Left ventricle myocardium inferior (tissue), 1 donor: ENCODE data around the gene FOXI3. TPM values are rescaled to one million over a fixed set of nuclear protein-coding genes. Genes with fewer than 3 reads are reported as not detected.

Source experiments
- DNase-seq: peaks from one replicate; pipeline ENCODE4 v3.0.0-alpha.2; 2020
- H3K27ac ChIP-seq: fragments of 200-600 bp; replicated peaks from 2 replicates; pipeline ENCODE4 v1.8.0; 2021
- H3K27me3 ChIP-seq: fragments of 200-600 bp; 2 replicates; pipeline ENCODE4 v1.8.0; 2021; ENCODE audit warnings: low read depth
- H3K36me3 ChIP-seq: fragments of 200-600 bp; 2 replicates; pipeline ENCODE4 v1.8.0; 2021
- H3K4me1 ChIP-seq: fragments of 200-600 bp; 2 replicates; pipeline ENCODE4 v1.8.0; 2021
- H3K4me3 ChIP-seq: fragments of 200-600 bp; 2 replicates; pipeline ENCODE4 v1.8.0; 2021; ENCODE audit warnings: mild to moderate bottlenecking, moderate library complexity
- H3K9me3 ChIP-seq: fragments of 200-600 bp; replicated peaks from 2 replicates; pipeline ENCODE4 v1.8.0; 2021
- CTCF ChIP-seq: fragments of 200-600 bp; IDR thresholded peaks from 2 replicates; pipeline ENCODE4 v1.8.0; 2021; ENCODE audit warnings: antibody characterized with exemption, mild to moderate bottlenecking, borderline replicate concordance
- intact Hi-C: fragments of 100-400 bp; cut with micrococcal nuclease; formaldehyde crosslinking; loops from one replicate; pipeline ENCODE4 v1.11.0; 2022
- total RNA-seq: library from RNA; stranded (reverse); fragmentation: NEBNext Ultra II Directional; extraction: Animal tissue kit (Norgen Biotek cat#: 25700); gene quantifications from one replicate; pipeline ENCODE4 v1.2.1, GENCODE V29; 2021
- donor health status: DM: no; HTN: yes; CAD: no; lungs with severe emphysema.

FOXI3 gene
- total RNA-seq, 1 donor from 2014 or later: not detected

DNA sequence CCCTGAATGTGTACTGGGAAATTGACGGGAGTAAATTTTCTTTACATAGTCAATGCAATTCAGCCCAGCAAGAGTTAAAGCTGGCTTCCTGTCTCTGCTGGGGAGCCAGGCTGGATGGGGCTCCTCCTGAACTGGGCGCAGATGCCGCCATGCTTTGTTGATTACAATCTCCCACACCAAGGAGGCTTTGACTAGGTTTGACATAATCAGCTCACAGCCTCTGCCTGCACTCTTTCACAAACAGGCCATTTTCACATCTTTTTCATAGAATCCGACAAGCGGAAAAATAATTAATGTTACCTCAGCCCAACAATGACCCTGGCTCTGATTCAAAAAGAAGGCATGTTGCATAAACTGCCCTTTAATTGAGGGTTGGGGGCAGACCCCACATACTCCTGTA is 54.3 kb downstream of the FOXI3 start:
- DNase-seq: no peak
- no peaks in the 10 kb centered on the region for H3K36me3 ChIP-seq
- TF ChIP-seq CTCF: no peak
- no peaks in the 10 kb centered on the region for H3K4me1 ChIP-seq
- intact Hi-C loops: no loop called here
- no peak overlapping the region for H3K4me3 ChIP-seq
- H3K27me3 ChIP-seq: peaks cover 76% of the 10 kb centered on the region
- no peak overlapping the region for H3K27ac ChIP-seq
- no peaks in the 10 kb centered on the region for H3K9me3 ChIP-seq

Other genes with a start within 250 kb of the FOXI3 start
- 8.2 TPM for gene EIF2AK3, start 174.8 kb upstream of the FOXI3 start, total RNA-seq
- 18.0 TPM for gene RPIA, start 239.0 kb upstream of the FOXI3 start, total RNA-seq